Ovary (tissue), 9 donors: ENCODE measurements around the gene ABCA1. TPM values are rescaled to one million over a fixed set of nuclear protein-coding genes. Genes with fewer than 3 reads are reported as not detected.

ENCODE experiments used
- DNase-seq, 5 donors: peaks; one replicate each; pipeline ENCODE4 v3.0.0-alpha.2; 2019 to 2020
- H3K27ac ChIP-seq, 2 donors: fragments of 200-600 bp; one replicate each; pipeline versions ENCODE4 v1.5.1 to v1.8.0; 2019 to 2022
- H3K27me3 ChIP-seq: fragments of 200-600 bp; one replicate; pipeline ENCODE4 v1.8.0; 2022
- H3K36me3 ChIP-seq: fragments of 200-600 bp; sonication (generic); one replicate; pipeline ENCODE4 v1.5.1; 2019
- H3K4me1 ChIP-seq: one replicate; pipeline ENCODE4 v1.8.1; 2013; ENCODE audit warnings: mild to moderate bottlenecking, moderate library complexity; ENCODE audit not compliant: insufficient read depth
- H3K4me3 ChIP-seq: fragments of 200-600 bp; sonication (generic); one replicate; pipeline ENCODE4 v1.5.1; 2017
- H3K9me3 ChIP-seq, 2 donors: fragments of 200-600 bp in 1 of 2; sonication (generic) in 1 of 2; one replicate each; pipeline versions ENCODE4 v1.5.1 to v1.8.1; 2013 to 2019; ENCODE audit warnings: mild to moderate bottlenecking in 1 of 2, moderate library complexity in 1 of 2
- EP300 ChIP-seq: sonication (generic); formaldehyde crosslinking; IDR thresholded peaks from one replicate; pipeline ENCODE4 v1.6.1; 2017; ENCODE audit warnings: antibody characterized with exemption
- POLR2A ChIP-seq: fragments of 450-650 bp; IDR thresholded peaks from one replicate; pipeline ENCODE4 v1.6.1; 2017; ENCODE audit warnings: antibody characterized with exemption, mild to moderate bottlenecking, moderate library complexity
- whole genome bisulfite sequencing, 3 donors: extraction: QIAGEN DNeasy Blood & Tissue Kit in 1 of 3; methylation state at CpG; one replicate each; pipeline versions ENCODE4 v1.1.5 to v1.1.7; 2013 to 2017; 5-methylcytosine and 5-hydroxymethylcytosine counted together
- intact Hi-C, 4 donors: fragments of 100-400 bp; cut with DNase I; formaldehyde crosslinking; loops; one replicate each; pipeline versions ENCODE4 v1.11.0 to v1.15.1; 2022 to 2023
- polyA plus RNA-seq, 2 donors: library from polyadenylated mRNA; stranded (reverse); fragments of 200-250 nt in 1 of 2; fragments of 350-450 nt in 1 of 2; fragmentation: Illumina TruSeq in 1 of 2; extraction: RNeasy Lipid Tissue Mini Kit (QIAGEN cat#74804) in 1 of 2; gene quantifications; one replicate each; pipeline ENCODE4 v1.2.3, GENCODE V29; 2013 to 2014
- total RNA-seq, 7 donors: library from RNA; depleted of rRNA in 2 of 7; stranded (reverse); fragments of >200 nt in 2 of 7; fragmentation: NEBNext Ultra II Directional in 3 of 7; extraction: Animal tissue kit (Norgen Biotek cat#: 25700) in 3 of 7; gene quantifications; one replicate each; pipeline versions ENCODE4 v1.1.0 to v1.2.4, GENCODE V29; 2016 to 2023
- TF ChIP-seq, protein P1 (sequence below), 3 donors: fragments of 450-650 bp in 2 of 3; fragments of 200-600 bp in 1 of 3; IDR thresholded peaks; one replicate each; pipeline versions ENCODE4 v1.5.1 to v1.8.0; 2016 to 2022; ENCODE audit warnings: antibody characterized with exemption in 3 of 3, mild to moderate bottlenecking in 1 of 3
- donor health status: DM: no; HTN: no; CAD: no; lungs with moderate emphysema.
- donor health status: DM: no; HTN: no; CAD: no.
- donor health status: Bipolar disorder and iron deficiency.
- donor health status: DM: yes; HTN: yes; CAD: no.
- donor health status: DM: no; HTN: no; CAD: no.
- donor health status: DM: yes; HTN: yes; CAD: no.

Gene ABCA1
- total and polyA plus RNA-seq, 9 donors, result 7.4 to 24.5 (median 17.5) TPM

DNA sequence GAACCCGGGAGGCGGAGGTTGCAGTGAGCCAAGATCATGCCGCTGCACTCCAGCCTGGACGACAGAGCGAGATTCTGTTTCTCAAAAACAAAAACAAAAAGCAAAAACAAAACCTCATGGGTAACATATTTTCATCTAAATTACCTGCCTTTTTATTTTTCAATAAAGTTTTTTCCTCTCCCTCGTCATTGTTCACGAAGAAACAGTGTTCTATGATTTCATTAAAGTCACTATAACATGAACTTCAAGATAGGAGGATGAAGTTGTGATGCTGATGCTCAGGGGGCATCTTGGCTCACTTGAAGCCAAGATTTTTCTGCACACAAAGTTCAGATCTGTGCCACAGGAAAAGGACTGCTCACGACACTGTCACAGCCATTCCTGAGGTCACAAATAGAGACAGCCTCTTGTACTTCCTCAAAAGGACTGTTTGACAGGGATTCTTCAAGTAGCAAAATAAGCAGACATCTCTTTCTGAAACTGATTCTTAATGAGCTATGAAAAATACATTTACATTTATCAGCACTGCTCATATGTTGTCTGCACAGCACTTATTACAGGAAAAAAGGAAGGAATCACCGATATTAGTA, 147.9 kb downstream of the ABCA1 start:
- Histone ChIP-seq H3K36me3 (no peaks in the 10 kb centered on the region), H3K4me3 (no peak overlapping the region), H3K9me3 (no peaks in the 10 kb centered on the region), H3K4me1 (no peaks in the 10 kb centered on the region), H3K27me3 (no peaks in the 10 kb centered on the region), H3K27ac (no peak overlapping the region)
- 78 to 87% (median 85%) methylated on average over 9 of the region's 9 CpGs for WGBS, 3 donors
- TF ChIP-seq POLR2A (no peak), EP300 (no peak)
- TF ChIP-seq, protein P1, sequence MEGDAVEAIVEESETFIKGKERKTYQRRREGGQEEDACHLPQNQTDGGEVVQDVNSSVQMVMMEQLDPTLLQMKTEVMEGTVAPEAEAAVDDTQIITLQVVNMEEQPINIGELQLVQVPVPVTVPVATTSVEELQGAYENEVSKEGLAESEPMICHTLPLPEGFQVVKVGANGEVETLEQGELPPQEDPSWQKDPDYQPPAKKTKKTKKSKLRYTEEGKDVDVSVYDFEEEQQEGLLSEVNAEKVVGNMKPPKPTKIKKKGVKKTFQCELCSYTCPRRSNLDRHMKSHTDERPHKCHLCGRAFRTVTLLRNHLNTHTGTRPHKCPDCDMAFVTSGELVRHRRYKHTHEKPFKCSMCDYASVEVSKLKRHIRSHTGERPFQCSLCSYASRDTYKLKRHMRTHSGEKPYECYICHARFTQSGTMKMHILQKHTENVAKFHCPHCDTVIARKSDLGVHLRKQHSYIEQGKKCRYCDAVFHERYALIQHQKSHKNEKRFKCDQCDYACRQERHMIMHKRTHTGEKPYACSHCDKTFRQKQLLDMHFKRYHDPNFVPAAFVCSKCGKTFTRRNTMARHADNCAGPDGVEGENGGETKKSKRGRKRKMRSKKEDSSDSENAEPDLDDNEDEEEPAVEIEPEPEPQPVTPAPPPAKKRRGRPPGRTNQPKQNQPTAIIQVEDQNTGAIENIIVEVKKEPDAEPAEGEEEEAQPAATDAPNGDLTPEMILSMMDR (IDR thresholded peaks at IDR 0.05), result no peak
- intact Hi-C loops, result no loop called here
- DNase-seq, result no peak

DNA sequence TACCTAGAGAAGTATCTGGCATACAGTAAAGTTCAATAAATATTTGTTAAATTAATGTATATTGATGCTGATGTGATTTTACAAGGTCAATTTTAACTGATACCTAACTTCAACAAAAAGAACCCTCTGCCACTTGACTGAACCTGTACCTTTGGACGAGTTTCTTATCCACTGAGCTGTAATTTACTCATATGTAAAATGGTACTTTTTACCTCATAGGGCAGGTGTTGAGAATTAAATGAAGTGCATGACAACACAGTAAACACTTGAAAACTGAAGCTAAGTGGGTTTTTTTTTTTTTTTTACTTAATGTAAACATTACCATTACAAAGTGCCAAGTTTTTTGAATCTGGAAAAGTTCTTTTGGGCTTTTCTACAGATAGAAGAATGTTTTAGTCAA, 148.6 kb downstream of the ABCA1 start:
- no peak for TF ChIP-seq EP300
- TF ChIP-seq, protein P1 (IDR thresholded peaks at IDR 0.05), result no peak
- TF ChIP-seq POLR2A, result no peak
- DNase-seq, result no peak
- Histone ChIP-seq H3K4me1 (no peaks in the 10 kb centered on the region), H3K36me3 (no peaks in the 10 kb centered on the region), H3K9me3 (no peaks in the 10 kb centered on the region), H3K27me3 (no peaks in the 10 kb centered on the region), H3K27ac (no peak overlapping the region), H3K4me3 (no peak overlapping the region)
- WGBS, 3 donors, result 86 to 96% (median 95%) methylated on average over 1 of the region's 1 CpG
- intact Hi-C loops, result no loop called here

DNA sequence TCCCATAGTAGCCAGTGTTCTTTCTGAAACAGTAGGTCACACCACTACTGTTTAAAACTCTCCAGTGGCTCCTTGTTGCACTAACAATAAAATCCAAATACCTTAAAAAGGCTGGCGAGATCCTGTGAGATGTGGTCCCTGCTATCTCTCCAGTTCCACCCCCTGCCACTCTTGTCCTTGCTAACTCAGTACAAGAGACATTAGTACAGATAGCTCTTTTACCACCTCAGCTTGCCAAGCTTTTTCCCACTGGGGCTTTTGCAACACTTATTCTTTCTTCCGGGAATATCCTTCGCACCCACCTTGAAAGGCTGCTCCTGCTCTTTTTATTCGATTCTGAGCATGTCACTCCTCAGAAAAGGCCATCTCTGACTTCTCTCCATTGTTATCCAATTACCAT, 149.2 kb downstream of the ABCA1 start:
- Histone ChIP-seq H3K9me3 (no peaks in the 10 kb centered on the region), H3K27ac (no peak overlapping the region), H3K36me3 (no peaks in the 10 kb centered on the region), H3K4me1 (no peaks in the 10 kb centered on the region), H3K27me3 (no peaks in the 10 kb centered on the region), H3K4me3 (no peak overlapping the region)
- no peak for DNase-seq
- TF ChIP-seq POLR2A, result no peak
- TF ChIP-seq, protein P1 (IDR thresholded peaks at IDR 0.05), result no peak
- no peak for TF ChIP-seq EP300
- intact Hi-C loops, result no loop called here
- 89 to 92% (median 91%) methylated on average over 4 of the region's 4 CpGs for WGBS, 3 donors

DNA sequence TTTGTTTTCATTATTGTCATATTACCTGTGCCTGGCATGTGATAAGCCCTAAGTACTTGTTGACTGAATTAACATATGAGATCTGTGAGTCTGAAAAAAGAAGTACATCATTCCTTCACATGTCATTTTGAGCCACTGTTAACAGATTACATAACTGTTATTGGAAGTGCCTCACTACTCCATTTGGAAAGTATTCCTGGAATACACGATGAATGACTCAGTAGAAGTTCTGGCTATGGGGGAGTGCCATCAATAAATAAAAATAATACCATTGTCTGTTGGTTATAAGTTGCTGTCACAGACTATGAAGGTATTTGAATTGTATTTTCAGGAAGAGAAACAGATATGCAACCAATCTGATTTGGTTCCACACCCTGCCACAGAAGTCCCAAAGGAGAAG, 151.2 kb downstream of the ABCA1 start:
- H3K36me3 ChIP-seq, result no peaks in the 10 kb centered on the region
- TF ChIP-seq, protein P1 (IDR thresholded peaks at IDR 0.05), result no peak
- no peak for TF ChIP-seq POLR2A
- no peak for TF ChIP-seq EP300
- DNase-seq, result no peak
- WGBS, 3 donors, result 16 to 32% (median 18%) methylated on average over 1 of the region's 1 CpG
- H3K9me3 ChIP-seq, result no peaks in the 10 kb centered on the region
- intact Hi-C loops, result no loop called here
- H3K27ac ChIP-seq, result no peak overlapping the region
- H3K4me1 ChIP-seq, result no peaks in the 10 kb centered on the region
- no peaks in the 10 kb centered on the region for H3K27me3 ChIP-seq
- no peak overlapping the region for H3K4me3 ChIP-seq
